Activated CD8-positive, alpha-beta T cell treated with anti-CD3 and anti-CD28 coated beads for 36 hours (primary cell): ENCODE measurements around the gene MAP7. TPM values are rescaled to one million over a fixed set of nuclear protein-coding genes. Genes with fewer than 3 reads are reported as not detected.

Source experiments
- ATAC-seq: fragments of 200-7000 bp; cut with Tn5 transposase; one replicate; pipeline ENCODE4 v1.10.0; 2021; ENCODE audit warnings: mild to moderate bottlenecking, moderate library complexity
- CTCF ChIA-PET: fragments of 350-600 bp; sonication (Branson Sonifier 250); formaldehyde crosslinking; loops from one replicate; lab custom pipeline; 2021; ENCODE audit warnings: antibody characterized with exemption; lab: Charles Lee
- POLR2A ChIA-PET: fragments of 350-600 bp; sonication (Branson Sonifier 250); formaldehyde crosslinking; loops from one replicate; lab custom pipeline; 2021; ENCODE audit warnings: antibody characterized with exemption; lab: Charles Lee
- DNase-seq: peaks from one replicate; pipeline ENCODE4 v3.0.0-alpha.2; 2020
- H3K27ac Mint-ChIP-seq: one replicate; pipeline ENCODE4 v1.8.0; 2021; ENCODE audit warnings: mild to moderate bottlenecking, mixed read lengths
- H3K27me3 Mint-ChIP-seq: one replicate; pipeline ENCODE4 v1.8.0; 2021; ENCODE audit warnings: mixed read lengths
- H3K36me3 Mint-ChIP-seq: one replicate; pipeline ENCODE4 v1.8.0; 2021; ENCODE audit warnings: low read depth, mixed read lengths
- H3K4me1 Mint-ChIP-seq: one replicate; pipeline ENCODE4 v1.8.0; 2021; ENCODE audit warnings: low read depth, mixed read lengths
- H3K4me3 Mint-ChIP-seq: one replicate; pipeline ENCODE4 v1.8.0; 2021; ENCODE audit warnings: mild to moderate bottlenecking, moderate library complexity, mixed read lengths
- H3K9me3 Mint-ChIP-seq: one replicate; pipeline ENCODE4 v1.8.0; 2021; ENCODE audit warnings: mixed read lengths
- intact Hi-C: fragments of 100-400 bp; cut with micrococcal nuclease; formaldehyde crosslinking; loops from one replicate; pipeline ENCODE4 v1.10.0; 2022
- total RNA-seq, 2 experiments: library from RNA; stranded (reverse); gene quantifications; one replicate each; pipeline ENCODE4 v1.2.3, GENCODE V29; 2021
- TF ChIP-seq, protein P1 (sequence below): fragments of 200-600 bp; IDR thresholded peaks from one replicate; pipeline ENCODE4 v1.8.0; 2022; ENCODE audit warnings: antibody characterized with exemption, mild to moderate bottlenecking

Gene MAP7
- total RNA-seq, 2 experiments from 2014 or later: 0.47 to 0.67 TPM

- no peaks in the 10 kb centered on the region for H3K27me3 Mint-ChIP-seq
- peaks cover 27% of the 10 kb centered on the region for H3K36me3 Mint-ChIP-seq
- intact Hi-C loops: no loop called here
- CTCF ChIA-PET: no interaction called here
- H3K4me3 Mint-ChIP-seq: no peak overlapping the region
- TF ChIP-seq, protein P1, sequence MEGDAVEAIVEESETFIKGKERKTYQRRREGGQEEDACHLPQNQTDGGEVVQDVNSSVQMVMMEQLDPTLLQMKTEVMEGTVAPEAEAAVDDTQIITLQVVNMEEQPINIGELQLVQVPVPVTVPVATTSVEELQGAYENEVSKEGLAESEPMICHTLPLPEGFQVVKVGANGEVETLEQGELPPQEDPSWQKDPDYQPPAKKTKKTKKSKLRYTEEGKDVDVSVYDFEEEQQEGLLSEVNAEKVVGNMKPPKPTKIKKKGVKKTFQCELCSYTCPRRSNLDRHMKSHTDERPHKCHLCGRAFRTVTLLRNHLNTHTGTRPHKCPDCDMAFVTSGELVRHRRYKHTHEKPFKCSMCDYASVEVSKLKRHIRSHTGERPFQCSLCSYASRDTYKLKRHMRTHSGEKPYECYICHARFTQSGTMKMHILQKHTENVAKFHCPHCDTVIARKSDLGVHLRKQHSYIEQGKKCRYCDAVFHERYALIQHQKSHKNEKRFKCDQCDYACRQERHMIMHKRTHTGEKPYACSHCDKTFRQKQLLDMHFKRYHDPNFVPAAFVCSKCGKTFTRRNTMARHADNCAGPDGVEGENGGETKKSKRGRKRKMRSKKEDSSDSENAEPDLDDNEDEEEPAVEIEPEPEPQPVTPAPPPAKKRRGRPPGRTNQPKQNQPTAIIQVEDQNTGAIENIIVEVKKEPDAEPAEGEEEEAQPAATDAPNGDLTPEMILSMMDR: no peak
- no peak for DNase-seq
- H3K9me3 Mint-ChIP-seq: peaks cover 8% of the 10 kb centered on the region
- no peaks in the 10 kb centered on the region for H3K4me1 Mint-ChIP-seq
- ATAC-seq: no peak
- no peak overlapping the region for H3K27ac Mint-ChIP-seq
- POLR2A ChIA-PET: no interaction called here
Measured at GRCh38 chr6:136571496-136571895, 21.3 kb upstream of the MAP7 start.

DNA sequence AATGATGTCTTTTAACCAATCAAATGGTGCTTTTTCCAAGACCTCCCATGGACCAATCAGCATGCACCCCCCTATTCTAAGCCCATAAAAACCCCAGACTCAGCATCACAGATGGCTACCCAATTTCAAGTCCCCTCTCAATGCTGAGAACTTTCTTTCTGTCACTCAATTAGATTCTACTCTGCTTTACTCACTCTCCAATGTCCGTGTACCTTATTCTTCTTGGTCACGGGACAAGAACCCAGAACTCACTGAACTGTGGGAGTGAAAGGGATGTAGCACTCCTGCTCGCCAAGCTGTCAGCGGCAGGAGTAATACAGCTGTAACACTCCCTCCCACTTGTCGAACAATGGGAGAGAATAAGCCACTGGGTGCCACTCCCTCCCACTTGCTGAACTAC is 20.8 kb upstream of the MAP7 start:
- Mint-ChIP-seq H3K27ac (no peak overlapping the region), H3K9me3 (peaks cover 8% of the 10 kb centered on the region), H3K4me3 (no peak overlapping the region), H3K36me3 (peaks cover 27% of the 10 kb centered on the region), H3K27me3 (no peaks in the 10 kb centered on the region), H3K4me1 (no peaks in the 10 kb centered on the region)
- ATAC-seq (no peak), DNase-seq (no peak)
- intact Hi-C loops: no loop called here
- TF ChIP-seq, protein P1: no peak
- ChIA-PET POLR2A (no interaction called here), CTCF (no interaction called here)

DNA sequence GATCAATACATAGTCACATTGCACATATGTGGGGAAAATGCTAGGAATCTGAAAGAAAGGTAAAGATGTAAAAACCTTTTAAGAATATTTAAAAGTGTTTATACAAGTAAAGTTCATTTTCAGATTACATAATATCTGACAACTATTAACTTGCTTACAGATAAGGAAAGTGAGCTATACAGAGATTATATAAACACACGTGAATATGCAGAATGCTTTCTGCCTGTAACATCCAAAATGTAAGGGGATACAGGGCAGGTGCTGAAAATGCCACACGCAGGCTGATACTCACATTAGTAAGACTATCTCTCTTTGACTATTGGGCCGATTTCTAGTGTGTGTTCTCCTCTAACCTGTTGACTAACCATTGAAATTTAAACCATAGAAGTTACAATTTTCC is 17.9 kb upstream of the MAP7 start:
- ChIA-PET CTCF (no interaction called here), POLR2A (no interaction called here)
- Mint-ChIP-seq H3K9me3 (peaks cover 8% of the 10 kb centered on the region), H3K4me1 (peaks cover 5% of the 10 kb centered on the region), H3K36me3 (peaks cover 21% of the 10 kb centered on the region), H3K4me3 (no peak overlapping the region), H3K27me3 (no peaks in the 10 kb centered on the region), H3K27ac (no peak overlapping the region)
- TF ChIP-seq, protein P1: no peak
- intact Hi-C loops: no loop called here
- DNase-seq (no peak), ATAC-seq (no peak)

DNA sequence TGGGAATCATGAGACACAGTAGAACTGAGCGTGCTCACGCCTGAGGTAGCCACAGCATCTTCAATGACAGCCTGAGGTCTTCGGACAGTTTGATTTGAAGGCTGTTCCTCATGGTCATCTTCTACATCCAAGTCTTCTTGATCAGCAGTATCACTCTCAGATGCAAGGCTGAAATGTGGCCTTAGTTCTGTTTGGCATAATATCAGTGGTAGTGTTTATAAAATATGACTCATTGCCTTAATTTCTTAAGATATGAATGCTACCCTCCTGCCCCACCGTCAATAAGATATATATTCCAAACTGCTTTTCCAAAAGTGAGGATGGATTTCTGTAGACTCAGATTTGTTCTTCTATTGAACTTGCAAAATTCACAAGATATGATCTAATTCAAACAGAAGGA is 17.5 kb upstream of the MAP7 start:
- peaks cover 5% of the 10 kb centered on the region for H3K4me1 Mint-ChIP-seq
- H3K4me3 Mint-ChIP-seq: no peak overlapping the region
- peaks cover 19% of the 10 kb centered on the region for H3K36me3 Mint-ChIP-seq
- H3K9me3 Mint-ChIP-seq: peaks cover 8% of the 10 kb centered on the region
- TF ChIP-seq, protein P1: no peak
- DNase-seq: no peak
- CTCF ChIA-PET: interaction anchor here (1.2 to 2.8 kb wide), 2 partner anchors 10 to 17 kb away, joined by 3 to 11 read pairs; partner anchors contain the start of gene MAP7
- ATAC-seq: no peak
- no peaks in the 10 kb centered on the region for H3K27me3 Mint-ChIP-seq
- intact Hi-C loops: no loop called here
- POLR2A ChIA-PET: no interaction called here
- H3K27ac Mint-ChIP-seq: no peak overlapping the region

DNA sequence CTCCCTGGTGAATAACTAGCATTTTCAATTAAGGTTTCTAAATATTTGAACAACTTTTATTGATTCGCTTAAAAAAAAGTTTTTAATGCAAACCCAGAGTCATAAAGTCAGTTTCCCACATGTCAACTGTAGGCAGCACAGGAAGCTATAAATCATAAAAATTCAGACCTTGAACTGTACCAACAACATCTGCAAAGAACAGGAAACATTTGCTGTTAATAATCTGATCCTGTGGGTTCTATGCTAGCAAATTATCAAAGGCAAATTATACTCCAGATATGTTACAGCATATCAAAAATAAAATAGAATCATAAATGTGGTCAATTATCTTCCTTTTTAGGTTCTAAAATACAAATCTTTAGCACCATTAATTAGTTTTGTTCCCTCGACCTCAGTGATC is 16.6 kb upstream of the MAP7 start:
- intact Hi-C loops: no loop called here
- H3K4me1 Mint-ChIP-seq: peaks cover 5% of the 10 kb centered on the region
- ATAC-seq (no peak), DNase-seq (no peak)
- ChIA-PET CTCF (interaction anchor here (1.2 to 2.8 kb wide), 2 partner anchors 9 to 17 kb away, joined by 3 to 11 read pairs; partner anchors contain the start of gene MAP7), POLR2A (interaction anchor here (0.8 kb wide), 1 partner anchor 72 kb away, joined by 3 read pairs; no protein-coding TSS in a partner anchor)
- peaks cover 7% of the 10 kb centered on the region for H3K9me3 Mint-ChIP-seq
- peaks cover 18% of the 10 kb centered on the region for H3K36me3 Mint-ChIP-seq
- TF ChIP-seq, protein P1: no peak
- H3K4me3 Mint-ChIP-seq: no peak overlapping the region
- H3K27ac Mint-ChIP-seq: no peak overlapping the region
- no peaks in the 10 kb centered on the region for H3K27me3 Mint-ChIP-seq
